Central memory CD8-positive, alpha-beta T cell (primary cell): Measurements from ENCODE around the gene CLIC6.
A peak's percentile ranks its signal among the peaks of the same experiment; 100 is the strongest.

Source experiments
- ATAC-seq: fragments of 150-1000 bp; cut with Tn5 transposase; replicated peaks from 2 replicates; pipeline ENCODE4 v1.10.0; 2022; ENCODE audit warnings: mild to moderate bottlenecking, moderate FRiP score, moderate number of reproducible peaks; ENCODE audit not compliant: poor library complexity, severe bottlenecking; ENCODE audit errors: extremely low read depth
- DNase-seq, 2 donors: peaks; one replicate each; pipeline ENCODE4 v3.0.0; 2021; ENCODE audit warnings: low spot score in 2 of 2
- H3K27ac Mint-ChIP-seq: one replicate; pipeline ENCODE4 v1.8.0; 2022; ENCODE audit warnings: low read depth, mild to moderate bottlenecking, moderate library complexity, mixed read lengths
- H3K27me3 Mint-ChIP-seq: one replicate; pipeline ENCODE4 v1.8.0; 2022; ENCODE audit warnings: mixed read lengths
- H3K36me3 Mint-ChIP-seq: one replicate; pipeline ENCODE4 v1.8.0; 2022; ENCODE audit warnings: mild to moderate bottlenecking, moderate library complexity, mixed read lengths; ENCODE audit not compliant: insufficient read depth
- H3K4me1 Mint-ChIP-seq: one replicate; pipeline ENCODE4 v1.8.0; 2022; ENCODE audit warnings: mixed read lengths
- H3K4me3 Mint-ChIP-seq: one replicate; pipeline ENCODE4 v1.8.0; 2022; ENCODE audit warnings: mild to moderate bottlenecking, moderate library complexity, mixed read lengths
- H3K9me3 Mint-ChIP-seq: one replicate; pipeline ENCODE4 v1.8.0; 2022; ENCODE audit warnings: mixed read lengths

CLIC6 gene

GRCh38 chr21:34743285-34743684 is 74.5 kb downstream of the CLIC6 start:
- ATAC-seq (no peak), DNase-seq (no peak)
- Mint-ChIP-seq H3K36me3 (no peaks in the 10 kb centered on the region), H3K4me3 (no peak overlapping the region), H3K9me3 (no peaks in the 10 kb centered on the region), H3K4me1 (no peaks in the 10 kb centered on the region), H3K27me3 (peaks cover 37% of the 10 kb centered on the region), H3K27ac (no peak overlapping the region)

DNA sequence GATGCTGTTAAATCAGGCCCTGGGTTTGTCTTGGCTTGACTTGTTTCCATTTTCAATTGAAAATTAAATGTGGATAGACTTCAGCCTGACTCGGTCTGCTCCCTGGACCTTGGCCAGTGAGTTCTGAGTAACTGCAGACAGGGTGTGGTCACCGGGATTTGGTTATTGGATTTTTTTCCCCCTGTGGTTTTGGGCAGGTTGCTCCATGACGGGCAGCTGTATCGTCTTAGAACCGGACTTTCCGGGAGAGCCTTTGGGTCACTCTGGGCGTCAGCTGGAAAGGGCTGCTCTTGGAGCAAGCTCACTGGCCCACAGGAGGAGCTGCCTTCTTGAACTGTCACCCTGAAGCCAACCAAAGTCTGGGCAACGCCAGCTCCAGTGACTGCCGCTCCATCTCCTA is 75.0 kb downstream of the CLIC6 start:
- Mint-ChIP-seq H3K27me3 (peaks cover 32% of the 10 kb centered on the region), H3K9me3 (no peaks in the 10 kb centered on the region), H3K27ac (no peak overlapping the region), H3K4me3 (no peak overlapping the region), H3K4me1 (no peaks in the 10 kb centered on the region), H3K36me3 (no peaks in the 10 kb centered on the region)
- ATAC-seq (no peak), DNase-seq (no peak)

DNA sequence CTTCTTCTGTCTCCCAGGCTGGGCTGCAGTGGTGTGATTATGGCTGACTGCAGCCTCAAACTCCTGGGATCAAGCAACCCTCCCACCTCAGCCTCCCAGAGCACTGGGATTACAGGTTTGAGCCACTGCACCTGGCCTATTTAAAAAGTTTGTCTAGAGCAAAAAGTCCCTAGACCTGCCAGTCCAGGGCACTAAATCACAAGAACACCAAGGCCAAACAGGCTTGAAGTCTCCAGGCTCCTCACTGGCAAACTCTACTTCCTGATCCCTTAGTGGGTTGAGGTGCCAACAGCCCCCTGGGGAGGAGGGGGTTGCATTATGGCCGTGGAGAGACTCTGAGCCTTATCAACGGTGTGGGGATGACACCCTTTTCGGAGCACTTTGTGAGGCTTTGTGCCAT is 76.0 kb downstream of the CLIC6 start:
- no peak for DNase-seq

GRCh38 chr21:34745557-34746255 is 76.9 kb downstream of the CLIC6 start:
- Mint-ChIP-seq H3K27ac (no peak overlapping the region), H3K9me3 (no peaks in the 10 kb centered on the region), H3K36me3 (no peaks in the 10 kb centered on the region), H3K4me3 (peak overlapping the region; percentile 23), H3K4me1 (no peaks in the 10 kb centered on the region), H3K27me3 (peaks cover 39% of the 10 kb centered on the region)
- ATAC-seq (no peak), DNase-seq (peak; percentile 17 to 32)

More for the DNA sequence above, 76.0 kb downstream of the CLIC6 start:
- H3K27ac Mint-ChIP-seq: no peak overlapping the region
- ATAC-seq: no peak
- H3K36me3 Mint-ChIP-seq: no peaks in the 10 kb centered on the region
- no peaks in the 10 kb centered on the region for H3K9me3 Mint-ChIP-seq
- peaks cover 30% of the 10 kb centered on the region for H3K27me3 Mint-ChIP-seq
- H3K4me3 Mint-ChIP-seq: no peak overlapping the region
- H3K4me1 Mint-ChIP-seq: no peaks in the 10 kb centered on the region

DNA sequence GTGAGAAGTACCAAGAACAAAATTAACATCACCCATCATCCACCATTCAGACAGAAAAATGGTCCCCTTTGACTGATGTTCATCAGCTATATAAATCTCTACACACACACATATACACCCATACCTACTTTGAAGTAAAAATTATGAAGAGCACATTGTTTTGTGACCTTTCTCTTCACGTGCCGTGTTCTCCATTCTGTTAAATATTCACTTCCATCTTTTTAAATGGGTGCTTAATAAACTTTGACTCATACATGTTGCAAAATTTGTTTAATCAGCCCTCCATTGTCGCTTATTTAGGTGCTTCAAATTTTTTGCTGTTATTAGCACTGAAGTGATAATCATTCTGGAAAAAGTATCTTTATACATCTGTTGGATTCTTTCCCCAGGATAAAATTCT is 80.1 kb downstream of the CLIC6 start:
- H3K4me1 Mint-ChIP-seq: no peaks in the 10 kb centered on the region
- H3K36me3 Mint-ChIP-seq: no peaks in the 10 kb centered on the region
- no peak overlapping the region for H3K27ac Mint-ChIP-seq
- H3K27me3 Mint-ChIP-seq: peaks cover 50% of the 10 kb centered on the region
- H3K4me3 Mint-ChIP-seq: no peak overlapping the region
- no peaks in the 10 kb centered on the region for H3K9me3 Mint-ChIP-seq
- DNase-seq (no peak), ATAC-seq (no peak)

DNA sequence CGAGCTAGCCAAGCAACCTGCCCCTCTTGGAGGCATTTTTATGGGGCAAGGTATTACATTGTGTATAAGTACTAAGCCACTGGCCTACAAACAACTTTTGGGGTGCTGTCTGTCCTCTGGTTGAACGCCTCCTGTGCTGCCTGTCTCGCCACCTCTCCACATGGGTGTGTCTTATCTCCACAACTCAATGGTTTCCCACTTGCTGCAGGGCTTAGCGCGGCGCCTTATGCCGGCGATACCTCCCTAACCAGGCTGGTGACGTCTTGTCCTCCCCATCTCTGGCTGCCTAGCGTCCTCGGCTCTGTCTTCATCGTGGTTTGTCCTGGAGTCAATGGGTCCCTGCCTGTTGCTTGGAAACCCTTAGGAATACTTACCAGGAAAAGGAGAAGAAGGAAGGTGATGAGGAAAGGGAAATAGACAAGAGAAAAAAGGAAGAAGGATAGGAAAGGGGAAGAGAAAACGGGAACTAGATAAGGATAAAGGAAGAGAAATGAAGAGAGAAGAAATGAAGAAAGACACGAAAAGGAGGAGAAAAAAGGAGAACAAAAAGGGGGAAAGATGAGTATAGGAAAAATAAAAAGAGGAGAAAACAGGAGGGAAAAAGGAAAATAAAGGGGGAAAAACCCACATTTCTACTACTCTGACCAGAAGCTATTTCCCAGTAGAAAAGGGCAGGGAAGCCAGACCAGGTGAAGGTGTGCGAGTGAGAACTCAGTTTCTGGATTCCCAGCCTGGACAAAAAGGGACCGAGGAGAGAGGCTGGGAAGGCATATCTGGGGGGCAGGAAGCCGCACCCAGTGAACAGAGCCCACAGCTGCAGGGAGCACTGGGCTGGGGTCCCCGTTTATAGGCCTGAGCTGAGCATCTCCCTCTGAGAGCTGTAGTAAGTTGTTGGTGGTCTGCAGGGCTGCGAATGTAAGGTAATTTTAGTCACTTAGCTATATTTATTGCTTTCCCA is 86.2 kb downstream of the CLIC6 start:
- Mint-ChIP-seq H3K27ac (no peak overlapping the region), H3K9me3 (no peaks in the 10 kb centered on the region), H3K36me3 (no peaks in the 10 kb centered on the region), H3K4me3 (no peak overlapping the region), H3K4me1 (no peaks in the 10 kb centered on the region), H3K27me3 (peaks cover 61% of the 10 kb centered on the region)
- no peak for ATAC-seq
- no peak for DNase-seq

DNA sequence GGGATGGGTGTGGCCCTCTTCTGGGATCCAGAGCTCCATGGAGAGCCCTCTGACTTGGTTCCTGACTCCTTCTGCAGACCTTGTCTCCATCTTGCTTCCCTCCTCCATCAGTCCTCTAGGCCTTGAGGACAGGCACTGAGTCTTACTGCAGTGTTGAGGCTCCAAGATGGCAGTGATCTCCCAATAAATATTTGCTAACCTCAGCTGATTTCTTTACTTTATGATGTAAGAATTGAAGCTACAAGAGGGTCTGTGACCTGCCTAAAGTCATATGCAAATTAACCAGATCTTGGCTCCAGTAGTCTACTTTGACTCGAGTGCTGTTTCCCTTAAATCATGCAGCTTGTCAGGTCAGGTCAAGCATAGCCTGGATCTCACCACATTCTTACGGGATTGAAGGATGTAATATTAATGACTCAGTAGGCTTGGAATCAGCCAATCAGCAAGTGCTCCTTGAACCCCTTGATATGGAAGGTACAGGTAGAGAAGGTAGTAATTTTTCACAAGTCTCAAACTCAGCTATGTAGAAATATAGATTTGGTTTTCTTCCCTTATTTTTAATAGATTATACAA is 93.0 kb downstream of the CLIC6 start:
- Mint-ChIP-seq H3K27me3 (no peaks in the 10 kb centered on the region), H3K27ac (no peak overlapping the region), H3K36me3 (no peaks in the 10 kb centered on the region), H3K4me1 (no peaks in the 10 kb centered on the region), H3K9me3 (no peaks in the 10 kb centered on the region), H3K4me3 (no peak overlapping the region)
- DNase-seq (no peak), ATAC-seq (no peak)

DNA sequence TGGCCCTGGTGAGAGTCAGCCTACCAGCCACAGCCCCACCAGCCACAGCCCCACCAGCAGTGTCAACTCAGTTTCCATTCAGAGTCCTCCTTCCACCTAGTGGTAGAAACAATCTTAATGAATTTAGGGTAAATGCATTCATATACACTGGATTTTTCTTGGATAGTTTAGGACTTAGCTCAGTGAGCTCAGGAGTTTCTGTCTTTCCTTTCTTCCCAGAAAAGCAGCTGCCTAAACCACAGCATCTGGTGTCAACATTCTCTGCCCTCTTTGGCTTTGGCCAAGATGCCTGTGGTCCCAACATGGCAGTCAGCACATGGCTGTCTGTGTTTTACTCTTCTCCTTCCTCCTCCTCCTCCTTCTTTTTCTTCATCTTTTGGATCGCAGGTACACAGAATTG is 94.0 kb downstream of the CLIC6 start:
- Mint-ChIP-seq H3K9me3 (no peaks in the 10 kb centered on the region), H3K4me1 (no peaks in the 10 kb centered on the region), H3K4me3 (no peak overlapping the region), H3K27ac (no peak overlapping the region), H3K36me3 (no peaks in the 10 kb centered on the region), H3K27me3 (no peaks in the 10 kb centered on the region)
- ATAC-seq: no peak
- no peak for DNase-seq

DNA sequence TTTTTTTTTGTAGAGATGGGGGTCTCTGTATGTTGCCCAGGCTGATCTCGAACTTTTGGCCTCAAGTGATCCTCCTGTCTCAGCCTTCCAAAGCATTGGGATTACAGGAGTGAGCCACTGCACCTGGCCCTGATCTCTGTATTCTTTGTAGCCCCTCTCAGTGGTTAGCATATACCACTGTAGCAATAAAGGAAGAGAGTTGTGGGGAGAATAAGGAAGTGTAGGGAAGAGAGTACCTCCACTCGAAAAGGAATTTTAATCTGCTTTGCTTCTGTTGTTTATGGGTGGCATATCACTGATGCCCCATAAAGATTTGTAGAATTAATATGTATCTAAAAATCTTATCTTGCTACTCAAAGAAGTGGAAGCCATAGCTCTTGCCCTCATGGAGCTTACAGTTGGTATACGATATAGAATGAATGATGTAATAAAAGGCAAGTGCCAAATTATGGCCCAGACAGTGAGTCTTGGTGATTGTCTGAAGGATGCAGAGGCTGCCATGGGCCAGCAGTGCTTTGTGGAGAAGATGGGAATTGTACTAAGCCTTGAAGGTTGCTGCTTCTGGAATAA is 96.0 kb downstream of the CLIC6 start:
- Mint-ChIP-seq H3K9me3 (no peaks in the 10 kb centered on the region), H3K27me3 (no peaks in the 10 kb centered on the region), H3K36me3 (no peaks in the 10 kb centered on the region), H3K4me3 (no peak overlapping the region), H3K4me1 (no peaks in the 10 kb centered on the region), H3K27ac (no peak overlapping the region)
- ATAC-seq (no peak), DNase-seq (no peak)

- Mint-ChIP-seq H3K27me3 (no peaks in the 10 kb centered on the region), H3K27ac (no peak overlapping the region), H3K4me3 (no peak overlapping the region), H3K4me1 (no peaks in the 10 kb centered on the region), H3K36me3 (no peaks in the 10 kb centered on the region), H3K9me3 (no peaks in the 10 kb centered on the region)
- ATAC-seq (no peak), DNase-seq (no peak)
These were observed 96.8 kb downstream of the CLIC6 start for GRCh38 chr21:34765619-34766018.

DNA sequence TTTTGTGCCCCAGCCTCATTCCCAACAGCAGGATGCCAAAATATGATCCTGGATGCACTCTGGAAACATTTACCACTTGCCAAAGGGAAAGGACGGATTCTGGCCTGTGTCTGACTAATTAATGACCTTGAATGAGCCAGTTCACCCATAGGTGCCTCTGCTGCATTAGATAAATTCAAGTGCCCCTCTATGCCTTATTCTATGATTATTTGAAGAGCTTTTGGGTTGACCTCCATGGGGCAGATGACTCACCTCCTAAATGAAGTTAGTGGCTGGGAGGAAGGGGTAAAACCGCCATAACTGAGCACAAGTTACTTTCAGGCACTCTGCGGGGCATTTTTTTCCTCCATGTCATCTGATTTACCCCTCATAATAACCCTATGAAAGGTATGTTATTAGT is 98.1 kb downstream of the CLIC6 start:
- Mint-ChIP-seq H3K4me1 (no peaks in the 10 kb centered on the region), H3K9me3 (no peaks in the 10 kb centered on the region), H3K4me3 (no peak overlapping the region), H3K36me3 (no peaks in the 10 kb centered on the region), H3K27me3 (no peaks in the 10 kb centered on the region), H3K27ac (no peak overlapping the region)
- no peak for DNase-seq
- no peak for ATAC-seq
